Stomach smooth muscle (tissue), 2 donors: ENCODE data around the gene MAP2K5.

Source experiments
- H3K27ac ChIP-seq: one replicate; pipeline ENCODE4 v1.7.0; 2013; ENCODE audit warnings: mild to moderate bottlenecking, low read length, inconsistent platforms
- H3K27me3 ChIP-seq, 2 donors: one replicate each; pipeline ENCODE4 v1.7.0; 2013; ENCODE audit warnings: low read length in 2 of 2; ENCODE audit not compliant: insufficient read depth in 2 of 2, control insufficient read depth in 1 of 2
- H3K36me3 ChIP-seq, 2 donors: one replicate each; pipeline ENCODE4 v1.7.0; 2013; ENCODE audit warnings: low read length in 2 of 2; ENCODE audit not compliant: control insufficient read depth in 2 of 2, insufficient read depth in 2 of 2
- H3K4me1 ChIP-seq: one replicate; pipeline ENCODE4 v1.7.0; 2013; ENCODE audit warnings: low read length; ENCODE audit not compliant: control insufficient read depth, insufficient read depth
- H3K4me3 ChIP-seq, 2 donors: one replicate each; pipeline ENCODE4 v1.7.0; 2013; ENCODE audit warnings: low read length in 2 of 2
- H3K9ac ChIP-seq, 2 donors: one replicate each; pipeline ENCODE4 v1.7.0; 2013; ENCODE audit warnings: low read length in 2 of 2, mild to moderate bottlenecking in 1 of 2
- H3K9me3 ChIP-seq, 2 donors: one replicate each; pipeline ENCODE4 v1.7.0; 2013; ENCODE audit warnings: low read length in 2 of 2; ENCODE audit not compliant: control insufficient read depth in 2 of 2
- donor health status: healthy.
- donor health status: Pancreatic carcinoma.

The MAP2K5 gene

GRCh38 chr15:67770358-67770628, 227.8 kb downstream of the MAP2K5 start:
- Histone ChIP-seq H3K4me3 (no peak overlapping the region), H3K27me3 (no peaks in the 10 kb centered on the region)

GRCh38 chr15:67771189-67771800, 228.8 kb downstream of the MAP2K5 start:
- Histone ChIP-seq H3K27ac (no peak overlapping the region), H3K27me3 (no peaks in the 10 kb centered on the region), H3K36me3 (no peaks in the 10 kb centered on the region), H3K4me1 (no peaks in the 10 kb centered on the region), H3K9ac (no peak overlapping the region), H3K9me3 (no peaks in the 10 kb centered on the region), H3K4me3 (no peak overlapping the region)

More at GRCh38 chr15:67770358-67770628, 227.8 kb downstream of the MAP2K5 start:
- H3K9ac ChIP-seq = no peak overlapping the region
- no peaks in the 10 kb centered on the region for H3K9me3 ChIP-seq
- no peak overlapping the region for H3K27ac ChIP-seq
- no peaks in the 10 kb centered on the region for H3K36me3 ChIP-seq
- no peaks in the 10 kb centered on the region for H3K4me1 ChIP-seq

- Histone ChIP-seq H3K36me3 (no peaks in the 10 kb centered on the region), H3K9me3 (no peaks in the 10 kb centered on the region), H3K27ac (no peak overlapping the region), H3K9ac (no peak overlapping the region), H3K4me1 (no peaks in the 10 kb centered on the region), H3K27me3 (no peaks in the 10 kb centered on the region), H3K4me3 (no peak overlapping the region)
Observed at GRCh38 chr15:67774626-67775025, 232.1 kb downstream of the MAP2K5 start.

GRCh38 chr15:67775250-67775649, 232.7 kb downstream of the MAP2K5 start:
- Histone ChIP-seq H3K27ac (no peak overlapping the region), H3K9ac (no peak overlapping the region), H3K36me3 (no peaks in the 10 kb centered on the region), H3K4me3 (no peak overlapping the region), H3K9me3 (no peaks in the 10 kb centered on the region), H3K27me3 (no peaks in the 10 kb centered on the region), H3K4me1 (no peaks in the 10 kb centered on the region)

GRCh38 chr15:67775998-67776397, 233.5 kb downstream of the MAP2K5 start:
- no peaks in the 10 kb centered on the region for H3K27me3 ChIP-seq
- H3K9ac ChIP-seq = no peak overlapping the region
- no peak overlapping the region for H3K4me3 ChIP-seq
- no peak overlapping the region for H3K27ac ChIP-seq
- no peaks in the 10 kb centered on the region for H3K4me1 ChIP-seq
- no peaks in the 10 kb centered on the region for H3K36me3 ChIP-seq
- H3K9me3 ChIP-seq = no peaks in the 10 kb centered on the region

- Histone ChIP-seq H3K27me3 (no peaks in the 10 kb centered on the region), H3K9ac (no peak overlapping the region), H3K27ac (no peak overlapping the region), H3K9me3 (no peaks in the 10 kb centered on the region), H3K4me3 (no peak overlapping the region), H3K36me3 (no peaks in the 10 kb centered on the region), H3K4me1 (no peaks in the 10 kb centered on the region)
Observed at GRCh38 chr15:67776600-67776999, 234.1 kb downstream of the MAP2K5 start.

GRCh38 chr15:67777071-67777470, 234.6 kb downstream of the MAP2K5 start:
- H3K9me3 ChIP-seq = no peaks in the 10 kb centered on the region
- no peaks in the 10 kb centered on the region for H3K27me3 ChIP-seq
- H3K9ac ChIP-seq = no peak overlapping the region
- H3K36me3 ChIP-seq = no peaks in the 10 kb centered on the region
- no peaks in the 10 kb centered on the region for H3K4me1 ChIP-seq
- no peak overlapping the region for H3K27ac ChIP-seq
- H3K4me3 ChIP-seq = no peak overlapping the region

GRCh38 chr15:67777773-67778172, 235.3 kb downstream of the MAP2K5 start:
- no peak overlapping the region for H3K9ac ChIP-seq
- no peaks in the 10 kb centered on the region for H3K9me3 ChIP-seq
- no peak overlapping the region for H3K27ac ChIP-seq
- no peaks in the 10 kb centered on the region for H3K4me1 ChIP-seq
- H3K4me3 ChIP-seq = no peak overlapping the region
- H3K27me3 ChIP-seq = no peaks in the 10 kb centered on the region
- H3K36me3 ChIP-seq = no peaks in the 10 kb centered on the region

GRCh38 chr15:67778968-67779548, 236.6 kb downstream of the MAP2K5 start:
- H3K36me3 ChIP-seq = peaks cover 0 to 4% of the 10 kb centered on the region in 2 donors
- H3K9ac ChIP-seq = no peak overlapping the region
- H3K4me1 ChIP-seq = no peaks in the 10 kb centered on the region
- H3K4me3 ChIP-seq = no peak overlapping the region
- no peak overlapping the region for H3K27ac ChIP-seq
- no peaks in the 10 kb centered on the region for H3K9me3 ChIP-seq
- no peaks in the 10 kb centered on the region for H3K27me3 ChIP-seq

GRCh38 chr15:67779549-67780111, 237.1 kb downstream of the MAP2K5 start:
- H3K27ac ChIP-seq = no peak overlapping the region
- H3K4me3 ChIP-seq = no peak overlapping the region
- no peak overlapping the region for H3K9ac ChIP-seq
- H3K36me3 ChIP-seq = peaks cover 0 to 4% of the 10 kb centered on the region in 2 donors
- H3K9me3 ChIP-seq = no peaks in the 10 kb centered on the region
- H3K27me3 ChIP-seq = no peaks in the 10 kb centered on the region
- H3K4me1 ChIP-seq = no peaks in the 10 kb centered on the region

GRCh38 chr15:67781061-67781460, 238.6 kb downstream of the MAP2K5 start:
- Histone ChIP-seq H3K9ac (no peak overlapping the region), H3K36me3 (peaks cover 0 to 4% of the 10 kb centered on the region in 2 donors), H3K4me1 (no peaks in the 10 kb centered on the region), H3K27me3 (no peaks in the 10 kb centered on the region), H3K9me3 (no peaks in the 10 kb centered on the region), H3K27ac (no peak overlapping the region), H3K4me3 (no peak overlapping the region)
